DOHH2 (cell line): ENCODE data around the gene RASGRP3.

Experiments
- H3F3A ChIP-seq: fragments of 200-600 bp; sonication (generic), shearing (Covaris generic); 2 replicates; pipeline ENCODE4 v1.6.0; 2016; ENCODE audit warnings: antibody characterized with exemption, mild to moderate bottlenecking; ENCODE audit not compliant: control insufficient read depth, insufficient read depth
- H3K27ac ChIP-seq: fragments of 200-600 bp; sonication (generic); 2 replicates; pipeline ENCODE4 v1.5.1; 2014; ENCODE audit warnings: low read depth, mild to moderate bottlenecking, low read length, moderate library complexity
- H3K27me3 ChIP-seq: fragments of 200-600 bp; sonication (generic); 2 replicates; pipeline ENCODE4 v1.6.1; 2014; ENCODE audit warnings: mild to moderate bottlenecking, low read length, mixed read lengths; ENCODE audit not compliant: control insufficient read depth
- H3K36me3 ChIP-seq: fragments of 200-600 bp; sonication (generic); 2 replicates; pipeline ENCODE4 v1.6.1; 2014; ENCODE audit warnings: mild to moderate bottlenecking, low read length, moderate library complexity, mixed read lengths; ENCODE audit not compliant: control insufficient read depth
- H3K4me1 ChIP-seq: fragments of 200-600 bp; sonication (generic); 2 replicates; pipeline ENCODE4 v1.6.1; 2014; ENCODE audit warnings: mild to moderate bottlenecking, low read length, mixed read lengths; ENCODE audit not compliant: control insufficient read depth
- H3K4me2 ChIP-seq: fragments of 200-600 bp; sonication (generic); 2 replicates; pipeline ENCODE4 v1.6.0; 2014; ENCODE audit warnings: mild to moderate bottlenecking, low read length, moderate library complexity
- H3K4me3 ChIP-seq: fragments of 200-600 bp; sonication (generic); 2 replicates; pipeline ENCODE4 v1.5.1; 2014; ENCODE audit warnings: mild to moderate bottlenecking, low read length, mixed read lengths
- H3K79me2 ChIP-seq: fragments of 200-600 bp; sonication (generic); 2 replicates; pipeline ENCODE4 v1.6.1; 2014; ENCODE audit warnings: mild to moderate bottlenecking, low read length, mixed read lengths; ENCODE audit not compliant: control insufficient read depth
- H3K9me2 ChIP-seq: fragments of 200-600 bp; sonication (generic); replicated peaks from 2 replicates; pipeline ENCODE4 v1.6.1; 2014; ENCODE audit warnings: mild to moderate bottlenecking, low read length, mixed read lengths; ENCODE audit not compliant: control insufficient read depth
- H3K9me3 ChIP-seq: fragments of 200-600 bp; sonication (generic); 2 replicates; pipeline ENCODE4 v1.6.1; 2014; ENCODE audit warnings: antibody characterized with exemption, low read length, mixed read lengths; ENCODE audit not compliant: control insufficient read depth, insufficient read depth
- H4K20me1 ChIP-seq: fragments of 200-600 bp; sonication (generic); 2 replicates; pipeline ENCODE4 v1.6.0; 2014; ENCODE audit warnings: low read depth, mild to moderate bottlenecking, antibody characterized with exemption, low read length, moderate library complexity; ENCODE audit not compliant: control insufficient read depth, insufficient read depth
- EZH2phosphoT487 ChIP-seq: fragments of 200-600 bp; sonication (generic); IDR thresholded peaks from 2 replicates; pipeline ENCODE4 v1.6.1; 2017; ENCODE audit warnings: borderline replicate concordance, mild to moderate bottlenecking, antibody characterized with exemption, low read length, moderate library complexity, mixed read lengths
- TF ChIP-seq, protein P1 (sequence below): fragments of 200-600 bp; sonication (generic); IDR thresholded peaks from one replicate; pipeline ENCODE4 v1.5.1; 2014; ENCODE audit warnings: antibody characterized with exemption, mild to moderate bottlenecking, low read depth, low read length; ENCODE audit not compliant: poor library complexity, severe bottlenecking

The RASGRP3 gene

DNA sequence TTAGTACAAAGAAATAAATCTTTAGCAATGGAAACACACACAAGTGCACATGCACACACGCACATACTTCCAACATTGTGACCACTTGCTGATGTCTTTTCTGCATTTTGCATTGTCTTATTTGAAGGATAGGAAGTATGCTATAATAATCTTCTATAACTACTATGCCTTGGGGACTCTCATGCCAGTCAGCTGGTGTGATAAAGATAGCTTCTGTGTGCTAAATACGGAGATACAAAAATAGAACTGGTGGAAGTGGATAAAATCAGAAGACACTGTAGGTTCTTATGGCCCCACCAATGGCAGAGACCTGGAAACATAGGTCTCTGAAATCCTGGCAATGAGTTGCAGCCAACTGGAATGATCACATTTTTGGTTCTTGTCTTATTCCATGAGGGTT is 31.5 kb upstream of the RASGRP3 start:
- TF ChIP-seq EZH2phosphoT487: no peak
- TF ChIP-seq, protein P1, sequence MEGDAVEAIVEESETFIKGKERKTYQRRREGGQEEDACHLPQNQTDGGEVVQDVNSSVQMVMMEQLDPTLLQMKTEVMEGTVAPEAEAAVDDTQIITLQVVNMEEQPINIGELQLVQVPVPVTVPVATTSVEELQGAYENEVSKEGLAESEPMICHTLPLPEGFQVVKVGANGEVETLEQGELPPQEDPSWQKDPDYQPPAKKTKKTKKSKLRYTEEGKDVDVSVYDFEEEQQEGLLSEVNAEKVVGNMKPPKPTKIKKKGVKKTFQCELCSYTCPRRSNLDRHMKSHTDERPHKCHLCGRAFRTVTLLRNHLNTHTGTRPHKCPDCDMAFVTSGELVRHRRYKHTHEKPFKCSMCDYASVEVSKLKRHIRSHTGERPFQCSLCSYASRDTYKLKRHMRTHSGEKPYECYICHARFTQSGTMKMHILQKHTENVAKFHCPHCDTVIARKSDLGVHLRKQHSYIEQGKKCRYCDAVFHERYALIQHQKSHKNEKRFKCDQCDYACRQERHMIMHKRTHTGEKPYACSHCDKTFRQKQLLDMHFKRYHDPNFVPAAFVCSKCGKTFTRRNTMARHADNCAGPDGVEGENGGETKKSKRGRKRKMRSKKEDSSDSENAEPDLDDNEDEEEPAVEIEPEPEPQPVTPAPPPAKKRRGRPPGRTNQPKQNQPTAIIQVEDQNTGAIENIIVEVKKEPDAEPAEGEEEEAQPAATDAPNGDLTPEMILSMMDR: no peak
- Histone ChIP-seq H3K4me1 (peaks cover 5% of the 10 kb centered on the region), H3F3A (no peaks in the 10 kb centered on the region), H3K9me3 (no peaks in the 10 kb centered on the region), H3K27ac (no peak overlapping the region), H3K9me2 (no peaks in the 10 kb centered on the region), H3K36me3 (no peaks in the 10 kb centered on the region), H4K20me1 (no peaks in the 10 kb centered on the region), H3K4me3 (no peak overlapping the region), H3K27me3 (no peaks in the 10 kb centered on the region), H3K4me2 (no peak overlapping the region), H3K79me2 (no peaks in the 10 kb centered on the region)

DNA sequence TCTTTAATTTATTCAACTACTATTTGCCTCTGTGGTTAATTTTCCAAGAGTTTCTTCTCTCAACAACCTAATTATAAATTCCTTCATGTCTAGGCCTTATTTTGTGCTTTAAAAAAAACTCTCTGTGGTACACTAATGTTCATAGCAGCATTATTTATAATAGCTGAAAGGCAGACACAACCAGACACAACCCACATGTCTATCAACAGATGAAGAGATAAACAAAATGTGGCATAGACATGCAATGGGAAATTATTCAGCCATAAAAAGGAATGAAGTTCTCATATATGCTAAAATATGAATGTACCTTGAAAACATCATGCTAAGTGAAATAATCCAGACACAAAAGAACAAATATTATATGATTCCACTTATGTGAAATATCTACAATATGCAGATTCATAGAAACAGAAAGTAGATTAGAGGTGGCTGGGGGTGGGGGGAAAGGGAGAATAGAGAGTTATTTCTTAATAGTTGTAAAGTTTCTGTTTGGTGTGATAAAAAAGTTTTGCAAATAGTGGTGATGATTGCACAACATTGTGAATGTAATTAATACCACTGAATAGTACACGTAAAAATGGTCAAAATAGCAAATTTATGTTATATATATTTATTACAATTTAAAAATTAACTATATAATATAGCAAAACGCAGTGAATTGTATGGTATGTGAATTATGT is 28.1 kb upstream of the RASGRP3 start:
- Histone ChIP-seq H3K4me1 (peaks cover 5% of the 10 kb centered on the region), H3K27me3 (no peaks in the 10 kb centered on the region), H3K27ac (no peak overlapping the region), H3K4me2 (no peak overlapping the region), H3K9me2 (no peaks in the 10 kb centered on the region), H3F3A (no peaks in the 10 kb centered on the region), H3K79me2 (no peaks in the 10 kb centered on the region), H4K20me1 (no peaks in the 10 kb centered on the region), H3K9me3 (no peaks in the 10 kb centered on the region), H3K4me3 (no peak overlapping the region), H3K36me3 (no peaks in the 10 kb centered on the region)
- TF ChIP-seq, protein P1: no peak
- TF ChIP-seq EZH2phosphoT487: no peak

DNA sequence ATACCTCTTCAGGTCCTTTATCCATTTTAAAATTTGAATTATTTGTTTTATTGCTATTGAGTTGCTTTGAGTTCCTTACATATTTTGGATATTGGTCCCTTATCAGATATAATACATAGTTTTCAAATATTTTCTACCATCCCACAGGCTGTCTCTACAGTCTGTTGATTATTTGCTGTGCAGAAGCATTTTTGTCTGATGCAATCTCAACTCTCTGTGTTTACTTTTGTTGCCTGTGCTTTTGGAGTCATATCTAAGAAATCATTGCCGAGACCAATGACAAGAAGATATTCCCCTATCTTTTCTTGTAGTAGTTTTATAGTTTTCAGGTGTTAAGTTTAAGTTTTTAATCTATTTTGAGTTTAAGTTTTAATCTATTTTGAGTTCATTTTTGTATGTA is 25.2 kb upstream of the RASGRP3 start:
- Histone ChIP-seq H3K4me2 (no peak overlapping the region), H3K9me3 (no peaks in the 10 kb centered on the region), H3K4me3 (no peak overlapping the region), H3K27me3 (no peaks in the 10 kb centered on the region), H3K4me1 (no peaks in the 10 kb centered on the region), H3F3A (no peaks in the 10 kb centered on the region), H4K20me1 (no peaks in the 10 kb centered on the region), H3K79me2 (no peaks in the 10 kb centered on the region), H3K9me2 (no peaks in the 10 kb centered on the region), H3K27ac (no peak overlapping the region), H3K36me3 (no peaks in the 10 kb centered on the region)
- TF ChIP-seq, protein P1: no peak
- no peak for TF ChIP-seq EZH2phosphoT487
